SK-N-SH treated with all-trans-retinoic acid at 6 μM for 48 hours (cell line): ENCODE data around the gene IMMP2L.

Experiments
- CREB5 ChIP-seq: fragments of 250-450 bp; sonication (Bioruptor Pico); IDR thresholded peaks from 2 replicates; pipeline ENCODE4 v1.5.1; 2020; ENCODE audit warnings: low read depth, mild to moderate bottlenecking, moderate library complexity
- CSDC2 ChIP-seq: fragments of 250-450 bp; sonication (Bioruptor Pico); IDR thresholded peaks from 2 replicates; pipeline ENCODE4 v1.5.0; 2020; ENCODE audit warnings: mild to moderate bottlenecking, moderate library complexity
- GLIS3 ChIP-seq: fragments of 250-450 bp; sonication (Bioruptor Pico); IDR thresholded peaks from 2 replicates; pipeline ENCODE4 v1.5.0; 2020; ENCODE audit warnings: mild to moderate bottlenecking, moderate library complexity
- RARB ChIP-seq: fragments of 250-450 bp; sonication (Bioruptor Pico); IDR thresholded peaks from 2 replicates; pipeline ENCODE4 v1.8.0; 2021; ENCODE audit warnings: mild to moderate bottlenecking, moderate library complexity
- SNAI2 ChIP-seq: fragments of 250-450 bp; sonication (Bioruptor Pico); IDR thresholded peaks from 2 replicates; pipeline ENCODE4 v1.5.0; 2020; ENCODE audit warnings: mild to moderate bottlenecking, moderate library complexity
- TCF4 ChIP-seq: fragments of 250-450 bp; sonication (Bioruptor Pico); IDR thresholded peaks from 2 replicates; pipeline ENCODE4 v1.8.0; 2021; ENCODE audit warnings: mild to moderate bottlenecking, moderate library complexity, borderline replicate concordance
- TSHZ2 ChIP-seq: fragments of 250-450 bp; sonication (Bioruptor Pico); IDR thresholded peaks from 2 replicates; pipeline ENCODE4 v1.5.0; 2020; ENCODE audit warnings: mild to moderate bottlenecking, moderate library complexity
- ZFP30 ChIP-seq: fragments of 450-650 bp; formaldehyde crosslinking; IDR thresholded peaks from 2 replicates; pipeline ENCODE4 v1.5.0; 2022; ENCODE audit warnings: mild to moderate bottlenecking, moderate library complexity
- ZNF70 ChIP-seq: fragments of 450-650 bp; formaldehyde crosslinking; IDR thresholded peaks from 2 replicates; pipeline ENCODE4 v1.5.0; 2020; ENCODE audit warnings: mild to moderate bottlenecking, moderate library complexity
- ZNF8 ChIP-seq: fragments of 450-650 bp; formaldehyde crosslinking; IDR thresholded peaks from 2 replicates; pipeline ENCODE4 v1.5.0; 2020; ENCODE audit warnings: mild to moderate bottlenecking, moderate library complexity
- TF ChIP-seq, protein P1 (sequence below): fragments of 250-450 bp; sonication (Bioruptor Pico); IDR thresholded peaks from 2 replicates; pipeline ENCODE4 v1.8.0; 2020; ENCODE audit warnings: mild to moderate bottlenecking, moderate library complexity, borderline replicate concordance

DNA sequence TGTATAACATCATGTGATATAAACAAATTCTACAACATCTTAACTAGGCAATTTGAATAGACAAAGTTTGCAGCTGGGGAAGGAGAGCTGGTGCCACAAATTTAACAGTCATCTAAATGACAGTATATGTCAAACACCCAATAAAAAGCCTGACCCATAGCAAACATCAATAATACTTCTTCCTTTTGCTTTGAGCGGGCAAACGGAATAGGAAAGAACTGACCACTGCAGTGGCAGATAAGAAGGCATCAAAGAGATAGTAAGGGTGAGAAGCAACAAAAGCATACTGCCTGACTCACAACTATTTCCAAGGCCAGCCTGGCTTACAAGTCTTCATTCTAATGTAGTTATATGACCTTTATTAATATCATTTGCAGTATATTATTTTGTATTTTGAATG, 371.5 kb downstream of the IMMP2L start:
- TF ChIP-seq RARB (CRISPR knock-in tag) (no peak), CREB5 (CRISPR knock-in tag) (no peak), SNAI2 (no peak), ZNF8 (CRISPR knock-in tag) (no peak), GLIS3 (no peak), ZNF70 (no peak), ZFP30 (CRISPR knock-in tag) (no peak), CSDC2 (CRISPR knock-in tag) (no peak), TCF4 (CRISPR knock-in tag) (no peak), TSHZ2 (no peak)
- TF ChIP-seq, protein P1, sequence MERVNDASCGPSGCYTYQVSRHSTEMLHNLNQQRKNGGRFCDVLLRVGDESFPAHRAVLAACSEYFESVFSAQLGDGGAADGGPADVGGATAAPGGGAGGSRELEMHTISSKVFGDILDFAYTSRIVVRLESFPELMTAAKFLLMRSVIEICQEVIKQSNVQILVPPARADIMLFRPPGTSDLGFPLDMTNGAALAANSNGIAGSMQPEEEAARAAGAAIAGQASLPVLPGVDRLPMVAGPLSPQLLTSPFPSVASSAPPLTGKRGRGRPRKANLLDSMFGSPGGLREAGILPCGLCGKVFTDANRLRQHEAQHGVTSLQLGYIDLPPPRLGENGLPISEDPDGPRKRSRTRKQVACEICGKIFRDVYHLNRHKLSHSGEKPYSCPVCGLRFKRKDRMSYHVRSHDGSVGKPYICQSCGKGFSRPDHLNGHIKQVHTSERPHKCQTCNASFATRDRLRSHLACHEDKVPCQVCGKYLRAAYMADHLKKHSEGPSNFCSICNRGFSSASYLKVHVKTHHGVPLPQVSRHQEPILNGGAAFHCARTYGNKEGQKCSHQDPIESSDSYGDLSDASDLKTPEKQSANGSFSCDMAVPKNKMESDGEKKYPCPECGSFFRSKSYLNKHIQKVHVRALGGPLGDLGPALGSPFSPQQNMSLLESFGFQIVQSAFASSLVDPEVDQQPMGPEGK (CRISPR knock-in tag) = no peak
